ENCODE measurements around the gene ZMIZ1.

DNA sequence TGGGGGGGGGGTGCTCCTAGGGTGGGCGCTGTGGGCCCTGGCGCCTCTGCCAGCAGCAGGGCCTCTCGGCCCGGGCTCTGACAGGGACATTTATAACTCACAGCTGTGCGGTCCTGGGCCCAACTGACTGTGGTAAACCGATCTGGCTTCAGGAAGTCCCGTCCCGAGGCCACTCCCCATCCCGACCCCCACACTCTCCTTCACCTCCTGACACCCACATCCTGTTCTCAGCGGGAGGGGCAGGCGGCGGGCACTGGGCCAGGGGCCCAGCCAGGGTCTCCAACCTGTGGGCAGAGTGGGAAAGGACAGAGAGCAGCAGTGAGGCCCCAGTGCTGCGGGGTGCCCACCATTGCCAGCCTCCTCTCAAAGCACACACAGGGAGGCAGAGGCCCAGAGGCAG is 69.1 kb downstream of the ZMIZ1 start:
- TF ChIP-seq CTCF (IDR thresholded peaks at IDR 0.05) (no peak), POLR2A (IDR thresholded peaks at IDR 0.05) (no peak)
